Neural progenitor cell (in vitro differentiated cells): ENCODE data around the gene HS2ST1. TPM values are rescaled to one million over a fixed set of nuclear protein-coding genes. Genes with fewer than 3 reads are reported as not detected.

Experiments
- DNase-seq: peaks from one replicate; pipeline ENCODE4 v3.0.0-alpha.2; 2016; ENCODE audit warnings: low spot score
- H2AFZ ChIP-seq: fragments of 200-600 bp; sonication (generic); replicated peaks from 2 replicates; pipeline ENCODE4 v1.6.1; 2016; ENCODE audit warnings: antibody characterized with exemption
- H3F3A ChIP-seq: fragments of 200-600 bp; sonication (generic); 2 replicates; pipeline ENCODE4 v1.6.1; 2016; ENCODE audit warnings: antibody characterized with exemption, low read depth
- H3K27ac ChIP-seq: fragments of 200-600 bp; sonication (generic); 2 replicates; pipeline ENCODE4 v1.5.1; 2016; ENCODE audit warnings: mild to moderate bottlenecking
- H3K27me3 ChIP-seq: fragments of 200-600 bp; sonication (generic); 2 replicates; pipeline ENCODE4 v1.6.1; 2016; ENCODE audit warnings: mild to moderate bottlenecking, moderate library complexity
- H3K36me3 ChIP-seq: fragments of 200-600 bp; sonication (generic); 2 replicates; pipeline ENCODE4 v1.5.1; 2016
- H3K4me1 ChIP-seq: fragments of 200-600 bp; sonication (generic); 2 replicates; pipeline ENCODE4 v1.6.1; 2016; ENCODE audit warnings: mixed run types
- H3K4me2 ChIP-seq: fragments of 200-600 bp; sonication (generic); 2 replicates; pipeline ENCODE4 v1.6.1; 2016
- H3K4me3 ChIP-seq: fragments of 200-600 bp; sonication (generic); 2 replicates; pipeline ENCODE4 v1.5.1; 2016
- H3K79me2 ChIP-seq: fragments of 200-600 bp; sonication (generic); 2 replicates; pipeline ENCODE4 v1.6.1; 2016; ENCODE audit warnings: low read depth
- H3K9ac ChIP-seq: fragments of 200-600 bp; sonication (generic); 2 replicates; pipeline ENCODE4 v1.6.1; 2016
- H3K9me3 ChIP-seq: fragments of 200-600 bp; sonication (generic); 2 replicates; pipeline ENCODE4 v1.5.1; 2016; ENCODE audit warnings: low read depth
- H4K20me1 ChIP-seq: fragments of 200-600 bp; sonication (generic); 2 replicates; pipeline ENCODE4 v1.6.1; 2016; ENCODE audit warnings: low read depth
- H3K27ac Mint-ChIP-seq: 3 replicates; pipeline ENCODE4 v1.8.0; 2021; ENCODE audit warnings: mixed read lengths
- H3K27me3 Mint-ChIP-seq: 2 replicates; pipeline ENCODE4 v1.8.0; 2022; ENCODE audit warnings: low read depth, mild to moderate bottlenecking, inconsistent platforms, moderate library complexity, mixed read lengths; ENCODE audit not compliant: insufficient read depth
- H3K36me3 Mint-ChIP-seq: 3 replicates; pipeline ENCODE4 v1.8.0; 2021; ENCODE audit warnings: mixed read lengths
- H3K4me1 Mint-ChIP-seq: 3 replicates; pipeline ENCODE4 v1.8.0; 2021; ENCODE audit warnings: mixed read lengths
- H3K4me3 Mint-ChIP-seq: 3 replicates; pipeline ENCODE4 v1.8.0; 2021; ENCODE audit warnings: mild to moderate bottlenecking, moderate library complexity, mixed read lengths
- H3K9me3 Mint-ChIP-seq: 3 replicates; pipeline ENCODE4 v1.8.0; 2020; ENCODE audit warnings: mixed read lengths
- EZH2 ChIP-seq: fragments of 200-600 bp; sonication (generic); IDR thresholded peaks from 2 replicates; pipeline ENCODE4 v1.6.1; 2017; ENCODE audit warnings: antibody characterized with exemption, mild to moderate bottlenecking, moderate library complexity
- EZH2phosphoT487 ChIP-seq: fragments of 200-600 bp; sonication (generic); IDR thresholded peaks from 2 replicates; pipeline ENCODE4 v1.6.1; 2017; ENCODE audit warnings: antibody characterized with exemption
- total RNA-seq: library from RNA; depleted of rRNA; stranded (reverse); fragments of >200 nt; gene quantifications from 2 replicates; pipeline ENCODE4 v1.2.3, GENCODE V29; 2015; ENCODE audit warnings: low replicate concordance
- TF ChIP-seq, protein P1 (sequence below): fragments of 200-600 bp; sonication (generic); IDR thresholded peaks from 2 replicates; pipeline ENCODE4 v1.5.1; 2017; ENCODE audit warnings: antibody characterized with exemption, mild to moderate bottlenecking

Gene HS2ST1
- total RNA-seq, 1 donor from 2014 or later = 33.2 TPM

DNA sequence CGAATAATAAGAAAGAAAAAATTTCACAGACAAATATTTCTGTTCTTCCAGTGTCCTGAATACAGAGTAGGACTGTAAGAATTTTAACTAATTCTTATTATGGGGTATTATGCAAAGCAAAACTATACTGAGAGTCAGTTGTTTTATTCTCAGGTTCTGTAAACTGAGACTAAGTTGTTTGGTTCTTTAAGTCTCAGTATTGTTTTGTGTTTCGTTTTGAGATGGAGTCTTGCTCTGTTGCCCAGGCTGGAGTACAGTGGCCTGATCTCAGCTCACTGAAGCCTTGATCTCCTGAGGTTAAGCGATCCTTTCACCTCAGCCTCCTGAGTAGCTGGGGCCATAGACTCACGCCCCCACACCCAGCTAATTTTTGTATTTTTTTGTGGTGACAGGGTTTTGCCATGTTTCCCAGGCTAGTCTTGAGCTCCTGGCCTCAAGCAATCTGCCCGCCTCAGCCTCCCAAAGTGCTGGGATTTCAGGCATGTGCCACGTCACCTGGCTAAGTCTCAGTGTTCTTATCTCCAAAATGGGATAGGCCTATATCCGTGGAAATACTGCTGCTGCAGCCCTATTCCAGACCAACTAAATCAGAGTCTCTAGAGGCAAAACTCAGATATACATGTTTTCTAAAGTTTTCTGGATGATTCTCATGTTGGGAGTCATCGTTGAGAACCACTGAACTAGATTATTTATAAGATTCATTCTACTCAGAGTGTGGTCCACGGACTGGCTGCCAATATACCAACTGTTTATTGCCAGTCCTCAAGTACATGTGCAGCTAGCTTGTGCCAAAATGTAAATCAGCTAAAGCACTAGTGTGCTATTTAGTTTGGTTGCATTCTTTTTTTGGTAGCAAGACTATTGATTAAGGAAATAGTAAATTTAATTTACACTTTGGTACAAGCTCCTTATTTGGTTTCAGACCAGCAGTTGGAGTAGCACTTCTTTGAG lies 116.6 kb downstream of the HS2ST1 start:
- Mint-ChIP-seq H3K36me3 (peaks cover 7% of the 10 kb centered on the region), H3K9me3 (peaks cover 5% of the 10 kb centered on the region), H3K27me3 (no peaks in the 10 kb centered on the region), H3K27ac (no peak overlapping the region), H3K4me3 (no peak overlapping the region), H3K4me1 (no peaks in the 10 kb centered on the region)
- no peak for DNase-seq
- Histone ChIP-seq H3K79me2 (peaks cover 82% of the 10 kb centered on the region), H3K4me1 (no peaks in the 10 kb centered on the region), H3F3A (no peaks in the 10 kb centered on the region), H2AFZ (no peak overlapping the region), H4K20me1 (peaks cover 11% of the 10 kb centered on the region), H3K9me3 (no peaks in the 10 kb centered on the region), H3K36me3 (no peaks in the 10 kb centered on the region), H3K4me2 (no peak overlapping the region), H3K4me3 (no peak overlapping the region), H3K27me3 (no peaks in the 10 kb centered on the region), H3K9ac (no peak overlapping the region), H3K27ac (no peak overlapping the region)
- TF ChIP-seq EZH2 (no peak), EZH2phosphoT487 (no peak)
- TF ChIP-seq, protein P1, sequence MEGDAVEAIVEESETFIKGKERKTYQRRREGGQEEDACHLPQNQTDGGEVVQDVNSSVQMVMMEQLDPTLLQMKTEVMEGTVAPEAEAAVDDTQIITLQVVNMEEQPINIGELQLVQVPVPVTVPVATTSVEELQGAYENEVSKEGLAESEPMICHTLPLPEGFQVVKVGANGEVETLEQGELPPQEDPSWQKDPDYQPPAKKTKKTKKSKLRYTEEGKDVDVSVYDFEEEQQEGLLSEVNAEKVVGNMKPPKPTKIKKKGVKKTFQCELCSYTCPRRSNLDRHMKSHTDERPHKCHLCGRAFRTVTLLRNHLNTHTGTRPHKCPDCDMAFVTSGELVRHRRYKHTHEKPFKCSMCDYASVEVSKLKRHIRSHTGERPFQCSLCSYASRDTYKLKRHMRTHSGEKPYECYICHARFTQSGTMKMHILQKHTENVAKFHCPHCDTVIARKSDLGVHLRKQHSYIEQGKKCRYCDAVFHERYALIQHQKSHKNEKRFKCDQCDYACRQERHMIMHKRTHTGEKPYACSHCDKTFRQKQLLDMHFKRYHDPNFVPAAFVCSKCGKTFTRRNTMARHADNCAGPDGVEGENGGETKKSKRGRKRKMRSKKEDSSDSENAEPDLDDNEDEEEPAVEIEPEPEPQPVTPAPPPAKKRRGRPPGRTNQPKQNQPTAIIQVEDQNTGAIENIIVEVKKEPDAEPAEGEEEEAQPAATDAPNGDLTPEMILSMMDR = no peak

GRCh38 chr1:87034351-87034750 lies 119.9 kb downstream of the HS2ST1 start:
- no peak for DNase-seq
- H4K20me1 ChIP-seq = peaks cover 11% of the 10 kb centered on the region
- no peak overlapping the region for H3K27ac ChIP-seq
- H3K9me3 ChIP-seq = no peaks in the 10 kb centered on the region
- H2AFZ ChIP-seq = no peak overlapping the region
- H3K27me3 Mint-ChIP-seq = no peaks in the 10 kb centered on the region
- H3K4me1 Mint-ChIP-seq = no peaks in the 10 kb centered on the region
- H3K27me3 ChIP-seq = no peaks in the 10 kb centered on the region
- no peaks in the 10 kb centered on the region for H3K9me3 Mint-ChIP-seq
- TF ChIP-seq EZH2phosphoT487 (no peak), EZH2 (no peak)
- TF ChIP-seq, protein P1 = no peak
- peaks cover 83% of the 10 kb centered on the region for H3K79me2 ChIP-seq
- no peak overlapping the region for H3K4me3 ChIP-seq
- no peak overlapping the region for H3K4me2 ChIP-seq
- H3K4me3 Mint-ChIP-seq = no peak overlapping the region
- no peaks in the 10 kb centered on the region for H3K36me3 Mint-ChIP-seq
- no peak overlapping the region for H3K9ac ChIP-seq
- H3K36me3 ChIP-seq = no peaks in the 10 kb centered on the region
- no peaks in the 10 kb centered on the region for H3K4me1 ChIP-seq
- H3K27ac Mint-ChIP-seq = no peak overlapping the region
- H3F3A ChIP-seq = no peaks in the 10 kb centered on the region

- Histone ChIP-seq H4K20me1 (peaks cover 9% of the 10 kb centered on the region), H2AFZ (no peak overlapping the region), H3K4me1 (no peaks in the 10 kb centered on the region), H3K4me3 (no peak overlapping the region), H3F3A (no peaks in the 10 kb centered on the region), H3K9me3 (no peaks in the 10 kb centered on the region), H3K27me3 (no peaks in the 10 kb centered on the region), H3K36me3 (no peaks in the 10 kb centered on the region), H3K4me2 (no peak overlapping the region), H3K79me2 (peaks cover 75% of the 10 kb centered on the region), H3K27ac (no peak overlapping the region), H3K9ac (no peak overlapping the region)
- no peak for DNase-seq
- H3K4me1 Mint-ChIP-seq = no peaks in the 10 kb centered on the region
- no peak overlapping the region for H3K27ac Mint-ChIP-seq
- TF ChIP-seq EZH2 (no peak), EZH2phosphoT487 (no peak)
- TF ChIP-seq, protein P1 = no peak
- no peaks in the 10 kb centered on the region for H3K27me3 Mint-ChIP-seq
- H3K4me3 Mint-ChIP-seq = no peak overlapping the region
- H3K36me3 Mint-ChIP-seq = no peaks in the 10 kb centered on the region
- no peaks in the 10 kb centered on the region for H3K9me3 Mint-ChIP-seq
These were observed 124.7 kb downstream of the HS2ST1 start for GRCh38 chr1:87039096-87039495.
